WTC11 (cell line): Measurements from ENCODE around the gene PHF21B. TPM values are rescaled to one million over a fixed set of nuclear protein-coding genes. Genes with fewer than 3 reads are reported as not detected.

Experiments
- ATAC-seq: fragments of 200-7000 bp; cut with Tn5 transposase; 2 replicates; pipeline ENCODE4 v1.10.0; 2021; ENCODE audit warnings: mild to moderate bottlenecking, moderate library complexity
- CTCF ChIA-PET: fragments of 300-600 bp; sonication (Branson Sonifier 250); formaldehyde crosslinking; loops from one replicate; lab custom pipeline; 2021; ENCODE audit warnings: antibody characterized with exemption; lab: Charles Lee
- POLR2A ChIA-PET: fragments of 350-600 bp; sonication (Branson Sonifier 250); formaldehyde crosslinking; loops from one replicate; lab custom pipeline; 2021; ENCODE audit warnings: antibody characterized with exemption; lab: Charles Lee
- DNase-seq: peaks from one replicate; pipeline ENCODE4 v3.0.0; 2021; ENCODE audit warnings: low spot score
- H3K27ac Mint-ChIP-seq: 2 replicates; pipeline ENCODE4 v1.8.0; 2021; ENCODE audit warnings: mixed read lengths
- H3K27me3 Mint-ChIP-seq: 2 replicates; pipeline ENCODE4 v1.8.0; 2021; ENCODE audit warnings: low read depth, mild to moderate bottlenecking, moderate library complexity, mixed read lengths
- H3K36me3 Mint-ChIP-seq: 2 replicates; pipeline ENCODE4 v1.8.0; 2021; ENCODE audit warnings: mixed read lengths
- H3K4me1 Mint-ChIP-seq: 2 replicates; pipeline ENCODE4 v1.8.0; 2022; ENCODE audit warnings: mixed read lengths
- H3K4me3 Mint-ChIP-seq: 2 replicates; pipeline ENCODE4 v1.8.0; 2021; ENCODE audit warnings: mild to moderate bottlenecking, moderate library complexity, mixed read lengths
- H3K9me3 Mint-ChIP-seq: 2 replicates; pipeline ENCODE4 v1.8.0; 2021; ENCODE audit warnings: mixed read lengths
- AFF4 ChIP-seq: sonication (generic); formaldehyde crosslinking; IDR thresholded peaks from 2 replicates; pipeline ENCODE4 v1.8.1; 2023; ENCODE audit warnings: mild to moderate bottlenecking, missing genetic modification reagents, borderline replicate concordance
- AR ChIP-seq: fragments of 250-450 bp; sonication (Bioruptor Pico); IDR thresholded peaks from 2 replicates; pipeline ENCODE4 v1.9.0; 2021; ENCODE audit warnings: mild to moderate bottlenecking
- ARID4B ChIP-seq: sonication (generic); formaldehyde crosslinking; IDR thresholded peaks from 2 replicates; pipeline ENCODE4 v1.8.0; 2023; ENCODE audit warnings: missing genetic modification reagents, mild to moderate bottlenecking, borderline replicate concordance
- ATF3 ChIP-seq: sonication (generic); formaldehyde crosslinking; conservative IDR thresholded peaks from 2 replicates; pipeline ENCODE4 v1.8.1; 2022; ENCODE audit warnings: mild to moderate bottlenecking, missing genetic modification reagents
- ELF4 ChIP-seq: sonication (generic); formaldehyde crosslinking; IDR thresholded peaks from 2 replicates; pipeline ENCODE4 v1.8.1; 2022; ENCODE audit warnings: low read depth, mild to moderate bottlenecking, moderate library complexity, missing genetic modification reagents
- IRF1 ChIP-seq: sonication (generic); formaldehyde crosslinking; IDR thresholded peaks from 2 replicates; pipeline ENCODE4 v1.8.0; 2023; ENCODE audit warnings: missing genetic modification reagents
- MLX ChIP-seq: sonication (generic); formaldehyde crosslinking; IDR thresholded peaks from 2 replicates; pipeline ENCODE4 v1.8.1; 2023; ENCODE audit warnings: mild to moderate bottlenecking, missing genetic modification reagents, moderate library complexity
- PREB ChIP-seq: sonication (generic); formaldehyde crosslinking; IDR thresholded peaks from 2 replicates; pipeline ENCODE4 v1.8.1; 2022; ENCODE audit warnings: mild to moderate bottlenecking, missing genetic modification reagents, moderate library complexity, borderline replicate concordance
- SP1 ChIP-seq: sonication (generic); formaldehyde crosslinking; conservative IDR thresholded peaks from 2 replicates; pipeline ENCODE4 v1.8.1; 2022; ENCODE audit warnings: missing genetic modification reagents
- TP53 ChIP-seq: sonication (generic); formaldehyde crosslinking; IDR thresholded peaks from 2 replicates; pipeline ENCODE4 v1.8.1; 2023; ENCODE audit warnings: mild to moderate bottlenecking, missing genetic modification reagents
- ZMAT4 ChIP-seq: fragments of 250-450 bp; sonication (Bioruptor Pico); IDR thresholded peaks from 2 replicates; pipeline ENCODE4 v1.9.0; 2021; ENCODE audit warnings: mild to moderate bottlenecking
- ZNF219 ChIP-seq: sonication (generic); formaldehyde crosslinking; IDR thresholded peaks from 2 replicates; pipeline ENCODE4 v1.8.0; 2023; ENCODE audit warnings: missing genetic modification reagents, mild to moderate bottlenecking, borderline replicate concordance
- ZNF232 ChIP-seq: sonication (generic); formaldehyde crosslinking; IDR thresholded peaks from 2 replicates; pipeline ENCODE4 v1.8.0; 2022; ENCODE audit warnings: mild to moderate bottlenecking, missing genetic modification reagents
- ZNF671 ChIP-seq: fragments of 250-450 bp; sonication (Bioruptor Pico); IDR thresholded peaks from 2 replicates; pipeline ENCODE4 v1.8.0; 2021; ENCODE audit warnings: mild to moderate bottlenecking
- total RNA-seq: library from RNA; stranded (reverse); gene quantifications from 3 replicates; pipeline ENCODE4 v1.2.3, GENCODE V29; 2021

PHF21B gene
- total RNA-seq, 1 experiment from 2014 or later = 107 TPM

- TF ChIP-seq ARID4B (CRISPR knock-in tag) = no peak
- no peak for TF ChIP-seq ZNF219
- no peak for TF ChIP-seq ZMAT4 (CRISPR knock-in tag)
These were observed 167.4 kb downstream of the PHF21B start (continued) for GRCh38 chr22:44842417-44842816.

GRCh38 chr22:44840611-44841322 lies 169.0 kb downstream of the PHF21B start:
- H3K27me3 Mint-ChIP-seq = no peaks in the 10 kb centered on the region
- no peak overlapping the region for H3K27ac Mint-ChIP-seq

GRCh38 chr22:44839721-44840120 lies 170.1 kb downstream of the PHF21B start:
- Mint-ChIP-seq H3K27me3 (no peaks in the 10 kb centered on the region), H3K4me1 (peaks cover 25% of the 10 kb centered on the region), H3K9me3 (peaks cover 12% of the 10 kb centered on the region), H3K4me3 (no peak overlapping the region), H3K36me3 (peaks cover 34% of the 10 kb centered on the region), H3K27ac (no peak overlapping the region)
- POLR2A ChIA-PET = no interaction called here
- ATAC-seq (no peak), DNase-seq (no peak)
- CTCF ChIA-PET = no interaction called here
- TF ChIP-seq PREB (CRISPR knock-in tag) (no peak), ZNF219 (no peak), SP1 (CRISPR knock-in tag) (no peak), ZNF232 (CRISPR knock-in tag) (no peak), ZMAT4 (CRISPR knock-in tag) (no peak), ATF3 (CRISPR knock-in tag) (no peak), IRF1 (no peak), ZNF671 (CRISPR knock-in tag) (no peak), ELF4 (no peak), AFF4 (CRISPR knock-in tag) (no peak), TP53 (CRISPR knock-in tag) (no peak), AR (CRISPR knock-in tag) (no peak)

More at GRCh38 chr22:44840611-44841322, 169.0 kb downstream of the PHF21B start:
- Mint-ChIP-seq H3K36me3 (peaks cover 35% of the 10 kb centered on the region), H3K4me1 (peaks cover 25% of the 10 kb centered on the region), H3K9me3 (peaks cover 13% of the 10 kb centered on the region), H3K4me3 (no peak overlapping the region)
- no peak for TF ChIP-seq MLX (CRISPR knock-in tag)
- POLR2A ChIA-PET = no interaction called here
- CTCF ChIA-PET = interaction anchor here (0.5 to 0.9 kb wide), 3 partner anchors 15 to 48 kb away, joined by 3 to 4 read pairs (median 4); no protein-coding TSS in a partner anchor
- no peak for DNase-seq
- ATAC-seq = no peak
